Measurements from ENCODE around the gene CLINT1.
"Not testable (repeated sequence)": the region's sequence is repeated elsewhere in the genome, so short reads cannot be mapped to it uniquely, and the experiment has no call there.

CLINT1 gene

GRCh38 chr5:157860898-157861890 lies 2.2 kb upstream of the CLINT1 start:
- no peak for DNase-seq

GRCh38 chr5:157859227-157859575 lies 256 bp upstream of the CLINT1 start:
- no peak for DNase-seq

- peak; percentile 84 for DNase-seq
These were observed 974 bp downstream of the CLINT1 start for GRCh38 chr5:157857816-157858526.

GRCh38 chr5:157855404-157855994 lies 3.4 kb downstream of the CLINT1 start:
- peak; percentile 72 for DNase-seq

GRCh38 chr5:157853365-157853764 lies 5.6 kb downstream of the CLINT1 start:
- DNase-seq: not testable (repeated sequence)

- no peak for DNase-seq
These were observed 12.9 kb downstream of the CLINT1 start for GRCh38 chr5:157845914-157846598.

GRCh38 chr5:157842787-157843186 lies 16.2 kb downstream of the CLINT1 start:
- no peak for DNase-seq

- DNase-seq: no peak
These were observed 16.8 kb downstream of the CLINT1 start for GRCh38 chr5:157842185-157842584.

- no peak for DNase-seq
These were observed 19.7 kb downstream of the CLINT1 start for GRCh38 chr5:157839157-157839795.

GRCh38 chr5:157836121-157836753 lies 22.7 kb downstream of the CLINT1 start:
- no peak for DNase-seq

- no peak for DNase-seq
These were observed 23.9 kb downstream of the CLINT1 start for GRCh38 chr5:157835041-157835440.

- DNase-seq: peak; percentile 54
These were observed 29.9 kb downstream of the CLINT1 start for GRCh38 chr5:157828944-157829639.

GRCh38 chr5:157828105-157828943 lies 30.6 kb downstream of the CLINT1 start:
- DNase-seq: no peak

GRCh38 chr5:157827423-157827822 lies 31.5 kb downstream of the CLINT1 start:
- no peak for DNase-seq

- DNase-seq: no peak
These were observed 35.3 kb downstream of the CLINT1 start for GRCh38 chr5:157823655-157824054.

- no peak for DNase-seq
These were observed 36.9 kb downstream of the CLINT1 start for GRCh38 chr5:157821822-157822622.

GRCh38 chr5:157821405-157821804 lies 37.5 kb downstream of the CLINT1 start:
- no peak for DNase-seq

- peak; percentile 89 for DNase-seq
These were observed 38.2 kb downstream of the CLINT1 start for GRCh38 chr5:157820593-157821252.

Data from hematopoietic multipotent progenitor cell treated with erythropoietin and hydrocortisone succinate and interleukin-3 and kit ligand, for 6 days (in vitro differentiated cells).